ENCODE results near the gene CNPY1. TPM values are rescaled to one million over a fixed set of nuclear protein-coding genes. Genes with fewer than 3 reads are reported as not detected.
"Not testable (repeated sequence)": the region's sequence is repeated elsewhere in the genome, so short reads cannot be mapped to it uniquely, and the experiment has no call there.

Gene CNPY1
- total RNA-seq, 4 donors from 2014 or later = not detected

DNA sequence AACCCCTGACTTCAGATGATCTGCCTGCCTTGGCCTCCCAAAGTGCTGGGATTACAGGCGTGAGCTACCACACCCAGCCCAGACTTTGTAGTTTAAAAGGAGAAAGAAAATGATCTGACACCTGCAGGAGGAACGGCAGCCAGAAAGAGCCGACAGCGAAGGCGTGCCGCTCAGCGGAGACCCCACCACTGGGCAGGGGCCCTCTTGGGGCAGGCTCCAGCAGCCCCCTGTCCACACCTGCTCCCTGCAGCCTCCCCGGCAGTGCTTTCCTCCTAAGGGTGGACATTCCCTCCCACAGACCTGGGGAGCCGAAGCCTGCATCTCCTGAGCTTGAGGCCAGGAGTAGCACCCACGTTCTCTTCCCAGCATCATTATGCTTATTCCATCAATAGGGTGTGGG, 19.2 kb upstream of the CNPY1 start:
- Histone ChIP-seq H3K36me3 (no peaks in the 10 kb centered on the region), H3K27me3 (peaks cover 23% of the 10 kb centered on the region), H3K9me3 (no peaks in the 10 kb centered on the region), H3K4me1 (no peaks in the 10 kb centered on the region), H3K4me3 (no peak overlapping the region), H3K27ac (no peak overlapping the region)
- WGBS, 2 donors (ENCODE audit: low coverage in 1 of 2) = 73% methylated on average over 3 of the region's 10 CpGs; no CpG with 5 or more reads in 1 of the 2 donors
- TF ChIP-seq, protein P1, sequence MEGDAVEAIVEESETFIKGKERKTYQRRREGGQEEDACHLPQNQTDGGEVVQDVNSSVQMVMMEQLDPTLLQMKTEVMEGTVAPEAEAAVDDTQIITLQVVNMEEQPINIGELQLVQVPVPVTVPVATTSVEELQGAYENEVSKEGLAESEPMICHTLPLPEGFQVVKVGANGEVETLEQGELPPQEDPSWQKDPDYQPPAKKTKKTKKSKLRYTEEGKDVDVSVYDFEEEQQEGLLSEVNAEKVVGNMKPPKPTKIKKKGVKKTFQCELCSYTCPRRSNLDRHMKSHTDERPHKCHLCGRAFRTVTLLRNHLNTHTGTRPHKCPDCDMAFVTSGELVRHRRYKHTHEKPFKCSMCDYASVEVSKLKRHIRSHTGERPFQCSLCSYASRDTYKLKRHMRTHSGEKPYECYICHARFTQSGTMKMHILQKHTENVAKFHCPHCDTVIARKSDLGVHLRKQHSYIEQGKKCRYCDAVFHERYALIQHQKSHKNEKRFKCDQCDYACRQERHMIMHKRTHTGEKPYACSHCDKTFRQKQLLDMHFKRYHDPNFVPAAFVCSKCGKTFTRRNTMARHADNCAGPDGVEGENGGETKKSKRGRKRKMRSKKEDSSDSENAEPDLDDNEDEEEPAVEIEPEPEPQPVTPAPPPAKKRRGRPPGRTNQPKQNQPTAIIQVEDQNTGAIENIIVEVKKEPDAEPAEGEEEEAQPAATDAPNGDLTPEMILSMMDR (IDR thresholded peaks at IDR 0.05) = no peak
- no peak for TF ChIP-seq POLR2AphosphoS5 (IDR thresholded peaks at IDR 0.05)
- TF ChIP-seq EP300 (IDR thresholded peaks at IDR 0.05) = no peak
- TF ChIP-seq POLR2A (IDR thresholded peaks at IDR 0.05) = no peak
- no peak for ATAC-seq

DNA sequence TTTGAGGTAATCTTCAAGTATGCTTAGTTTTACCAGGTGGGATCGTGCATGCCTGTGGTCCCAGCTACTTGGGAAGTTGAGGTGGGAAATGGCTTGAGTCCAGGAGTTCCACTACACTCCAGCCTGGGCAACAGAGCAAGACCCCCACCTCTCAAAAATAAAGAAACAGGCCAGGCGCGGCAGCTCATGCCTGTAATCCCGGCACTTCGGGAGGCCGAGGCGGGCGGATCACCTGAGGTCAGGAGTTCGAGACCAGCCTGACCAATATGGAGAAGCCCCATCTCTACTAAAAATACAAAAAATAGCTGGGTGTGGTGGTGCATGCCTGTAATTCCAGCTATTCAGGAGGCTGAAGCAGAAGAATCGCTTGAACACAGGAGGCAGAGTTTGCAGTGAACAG, 16.6 kb upstream of the CNPY1 start:
- not testable (repeated sequence) for H3K4me3 ChIP-seq, ATAC-seq, H3K36me3 ChIP-seq, H3K9me3 ChIP-seq, H3K4me1 ChIP-seq, H3K27ac ChIP-seq
- H3K27me3 ChIP-seq = peaks cover 43% of the 10 kb centered on the region
- 97% methylated on average over 5 to 10 of the region's 10 CpGs for WGBS, 2 donors (ENCODE audit: low coverage in 1 of 2)

DNA sequence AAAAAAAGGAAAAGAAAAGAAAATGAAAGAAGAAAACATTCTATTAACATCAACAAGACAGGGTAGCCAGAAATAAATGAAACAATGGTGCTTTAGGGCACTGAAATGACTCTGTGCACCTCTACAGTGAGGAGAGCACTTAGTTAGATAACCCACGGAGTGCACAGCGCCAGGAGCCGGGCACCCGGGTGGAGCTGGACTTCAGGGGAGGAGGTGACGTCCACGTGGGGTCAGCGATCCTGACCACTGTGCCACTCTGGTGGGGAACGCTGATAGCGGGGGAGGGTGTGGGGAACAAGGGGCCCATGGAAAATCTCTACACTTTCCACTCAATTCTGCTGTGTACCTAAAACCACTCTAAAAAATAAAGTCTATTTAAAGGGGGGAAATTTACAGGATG, 15.7 kb upstream of the CNPY1 start:
- no peaks in the 10 kb centered on the region for H3K36me3 ChIP-seq
- no peaks in the 10 kb centered on the region for H3K9me3 ChIP-seq
- TF ChIP-seq POLR2A (IDR thresholded peaks at IDR 0.05) = no peak
- TF ChIP-seq POLR2AphosphoS5 (IDR thresholded peaks at IDR 0.05) = no peak
- TF ChIP-seq, protein P1 (IDR thresholded peaks at IDR 0.05) = no peak
- TF ChIP-seq EP300 (IDR thresholded peaks at IDR 0.05) = no peak
- 71 to 78% methylated on average over 8 to 9 of the region's 9 CpGs for WGBS, 2 donors (ENCODE audit: low coverage in 1 of 2)
- ATAC-seq = no peak
- H3K4me3 ChIP-seq = no peak overlapping the region
- H3K4me1 ChIP-seq = no peaks in the 10 kb centered on the region
- peaks cover 52% of the 10 kb centered on the region for H3K27me3 ChIP-seq
- no peak overlapping the region for H3K27ac ChIP-seq

DNA sequence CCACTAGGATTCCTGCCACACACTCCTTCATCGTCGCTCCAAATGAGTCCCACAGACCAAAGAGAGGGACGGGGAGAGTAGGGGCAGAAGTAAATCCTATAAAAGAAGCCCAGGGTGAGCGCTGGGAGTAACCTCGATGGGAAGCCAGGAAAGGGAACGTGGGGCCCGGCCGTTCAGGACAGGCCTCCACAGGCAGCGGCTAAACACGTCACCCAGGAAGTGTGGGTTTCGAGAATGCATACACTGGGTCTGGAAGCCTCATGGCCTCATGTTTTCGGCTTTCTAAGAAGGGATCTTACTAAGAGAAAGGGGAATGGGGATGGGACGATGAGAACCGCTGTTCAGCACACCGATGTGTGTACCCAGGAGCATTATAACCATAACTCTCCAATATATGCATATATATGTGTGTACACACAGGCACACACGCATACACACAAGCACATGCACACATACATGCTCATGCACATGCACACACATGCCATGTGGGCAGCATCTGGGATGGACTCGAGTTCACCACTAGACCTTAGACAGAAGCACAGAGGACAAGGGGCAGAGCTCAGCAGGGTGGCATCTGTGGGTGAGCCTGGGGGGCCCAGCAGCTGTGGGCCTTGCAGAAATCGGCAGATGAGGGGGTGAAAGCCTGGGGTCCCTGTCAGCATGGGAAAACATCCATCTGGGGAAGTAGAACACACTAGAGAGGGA, 14.8 kb upstream of the CNPY1 start:
- Histone ChIP-seq H3K4me1 (no peaks in the 10 kb centered on the region), H3K9me3 (no peaks in the 10 kb centered on the region), H3K36me3 (no peaks in the 10 kb centered on the region), H3K27ac (no peak overlapping the region), H3K27me3 (peaks cover 56% of the 10 kb centered on the region), H3K4me3 (no peak overlapping the region)
- 75 to 77% methylated on average over 6 to 17 of the region's 18 CpGs for WGBS, 2 donors (ENCODE audit: low coverage in 1 of 2)
- no peak for ATAC-seq
- no peak for TF ChIP-seq POLR2AphosphoS5 (IDR thresholded peaks at IDR 0.05)
- TF ChIP-seq, protein P1 (IDR thresholded peaks at IDR 0.05) = no peak
- no peak for TF ChIP-seq EP300 (IDR thresholded peaks at IDR 0.05)
- no peak for TF ChIP-seq POLR2A (IDR thresholded peaks at IDR 0.05)

DNA sequence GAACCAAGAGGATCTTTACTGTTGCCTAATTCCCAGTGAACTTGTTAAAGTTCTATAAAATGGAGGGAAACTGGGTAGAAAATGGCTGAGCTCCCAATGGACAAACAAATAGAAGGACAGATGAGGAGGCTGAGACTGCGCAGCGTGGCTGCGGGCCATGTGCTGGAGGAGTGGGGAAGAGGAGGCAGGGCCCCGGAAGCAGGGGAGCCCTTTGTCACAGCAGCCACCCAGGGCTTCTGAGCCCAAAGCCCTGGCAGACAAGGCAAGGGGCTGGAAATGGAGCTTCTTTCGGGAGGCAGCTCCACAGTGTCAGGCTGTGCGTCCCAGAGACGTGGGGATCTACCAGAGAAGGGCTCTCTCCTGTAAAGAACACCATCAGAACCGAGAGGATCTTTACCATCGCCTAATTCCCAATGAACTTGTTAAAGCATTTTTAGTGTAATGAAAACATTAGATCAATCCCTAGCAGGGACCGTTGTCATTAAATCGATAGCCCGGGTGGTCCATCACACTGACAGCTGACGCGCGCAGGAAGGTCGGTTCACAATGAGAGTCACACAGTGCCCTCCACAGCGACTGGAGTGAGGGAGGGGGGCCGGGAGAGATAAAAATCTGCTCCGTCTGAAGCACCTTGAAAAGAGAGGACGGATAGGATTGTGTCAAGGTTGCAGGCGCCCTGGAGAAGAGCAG, 14.0 kb upstream of the CNPY1 start:
- WGBS, 2 donors (ENCODE audit: low coverage in 1 of 2) = 75 to 100% methylated on average over 2 to 7 of the region's 21 CpGs
- Histone ChIP-seq H3K4me3 (no peak overlapping the region), H3K27me3 (peaks cover 60% of the 10 kb centered on the region), H3K27ac (no peak overlapping the region), H3K36me3 (no peaks in the 10 kb centered on the region), H3K9me3 (no peaks in the 10 kb centered on the region), H3K4me1 (no peaks in the 10 kb centered on the region)
- TF ChIP-seq, protein P1 (IDR thresholded peaks at IDR 0.05) = no peak
- no peak for TF ChIP-seq POLR2A (IDR thresholded peaks at IDR 0.05)
- TF ChIP-seq POLR2AphosphoS5 (IDR thresholded peaks at IDR 0.05) = no peak
- TF ChIP-seq EP300 (IDR thresholded peaks at IDR 0.05) = no peak
- no peak for ATAC-seq
